DMS79 treated with DMSO at 0.1 percent for 48 hours (cell line): ENCODE measurements around the gene ARHGAP40.

Experiments used
- DNase-seq: peaks from one replicate; lab custom pipeline; 2025; lab: John Stamatoyannopoulos, UW

Gene ARHGAP40

GRCh38 chr20:38650010-38650409 is 48.4 kb downstream of the ARHGAP40 start:
- no peak for DNase-seq

GRCh38 chr20:38651154-38651553 is 49.5 kb downstream of the ARHGAP40 start:
- DNase-seq: no peak

GRCh38 chr20:38651562-38651961 is 50.0 kb downstream of the ARHGAP40 start:
- DNase-seq: no peak

- DNase-seq: no peak
Observed at GRCh38 chr20:38652995-38653394, 51.4 kb downstream of the ARHGAP40 start.

GRCh38 chr20:38657390-38657789 is 55.8 kb downstream of the ARHGAP40 start:
- DNase-seq: no peak

GRCh38 chr20:38658879-38659596 is 57.4 kb downstream of the ARHGAP40 start:
- DNase-seq: peak; percentile 15

GRCh38 chr20:38659597-38659880 is 57.9 kb downstream of the ARHGAP40 start:
- no peak for DNase-seq

- no peak for DNase-seq
Observed at GRCh38 chr20:38660429-38660828, 58.8 kb downstream of the ARHGAP40 start.

- DNase-seq: no peak
Observed at GRCh38 chr20:38663660-38664059, 62.1 kb downstream of the ARHGAP40 start.

GRCh38 chr20:38664284-38664683 is 62.7 kb downstream of the ARHGAP40 start:
- no peak for DNase-seq

GRCh38 chr20:38665094-38665493 is 63.5 kb downstream of the ARHGAP40 start:
- DNase-seq: no peak

- DNase-seq: no peak
Observed at GRCh38 chr20:38665506-38666285, 64.1 kb downstream of the ARHGAP40 start.

- no peak for DNase-seq
Observed at GRCh38 chr20:38667417-38667956, 65.9 kb downstream of the ARHGAP40 start.

GRCh38 chr20:38669688-38670087 is 68.1 kb downstream of the ARHGAP40 start:
- DNase-seq: no peak

GRCh38 chr20:38670786-38671185 is 69.2 kb downstream of the ARHGAP40 start:
- no peak for DNase-seq

GRCh38 chr20:38671186-38671585 is 69.6 kb downstream of the ARHGAP40 start:
- DNase-seq: no peak

GRCh38 chr20:38671701-38672292 is 70.2 kb downstream of the ARHGAP40 start:
- no peak for DNase-seq

- DNase-seq: no peak
Observed at GRCh38 chr20:38672504-38672903, 70.9 kb downstream of the ARHGAP40 start.

GRCh38 chr20:38673261-38673660 is 71.7 kb downstream of the ARHGAP40 start:
- no peak for DNase-seq

GRCh38 chr20:38673725-38674091 is 72.1 kb downstream of the ARHGAP40 start:
- no peak for DNase-seq

GRCh38 chr20:38674092-38674764 is 72.6 kb downstream of the ARHGAP40 start:
- DNase-seq: no peak

GRCh38 chr20:38674765-38675133 is 73.1 kb downstream of the ARHGAP40 start:
- no peak for DNase-seq

GRCh38 chr20:38676576-38676975 is 75.0 kb downstream of the ARHGAP40 start:
- no peak for DNase-seq
